ENCODE data around the gene PIKFYVE.

GRCh38 chr2:208304695-208305094 is 38.6 kb downstream of the PIKFYVE start:
- TF ChIP-seq CTCF (IDR thresholded peaks at IDR 0.05; ENCODE audit: insufficient read depth, low read length) (no peak), SPI1 (IDR thresholded peaks at IDR 0.05; ENCODE audit: borderline replicate concordance, low read depth) (no peak)
